GM19035 (cell line): Measurements from ENCODE around the gene PRKCA.
"Not testable (repeated sequence)": the region's sequence is repeated elsewhere in the genome, so short reads cannot be mapped to it uniquely, and the experiment has no call there.

Experiments used
- ATAC-seq: cut with Tn5 transposase; IDR thresholded peaks from one replicate; pipeline ENCODE4 v1.9.1; 2021; ENCODE audit not compliant: unreplicated experiment

The PRKCA gene

DNA sequence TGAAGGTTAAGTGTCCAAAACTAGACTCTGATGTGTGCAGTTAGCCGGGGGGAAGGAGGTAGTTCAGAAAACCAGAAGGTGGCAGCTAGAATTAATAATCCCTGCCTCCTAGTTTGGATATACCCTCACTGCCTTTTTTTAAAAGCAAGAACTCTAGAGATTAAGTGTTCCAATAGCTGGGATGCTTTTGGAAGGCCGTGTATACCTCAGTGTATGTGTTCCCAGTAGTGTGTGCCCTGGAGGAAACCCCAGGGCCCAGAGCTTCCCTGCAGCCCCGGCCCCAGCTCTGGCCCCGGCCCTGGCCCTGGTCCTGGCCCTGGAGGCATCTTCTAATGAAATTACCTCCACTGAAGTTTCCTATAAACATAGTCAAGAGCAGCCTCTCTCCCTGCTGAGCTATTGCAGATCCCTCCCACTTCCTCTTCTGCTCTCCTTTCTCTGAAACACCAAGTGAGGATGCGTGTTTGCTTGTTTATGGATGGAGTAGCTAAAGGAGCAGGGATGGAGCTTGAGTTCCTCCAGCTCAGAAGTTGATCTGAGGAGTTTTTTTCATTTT is 130.7 kb downstream of the PRKCA start:
- ATAC-seq = no peak

DNA sequence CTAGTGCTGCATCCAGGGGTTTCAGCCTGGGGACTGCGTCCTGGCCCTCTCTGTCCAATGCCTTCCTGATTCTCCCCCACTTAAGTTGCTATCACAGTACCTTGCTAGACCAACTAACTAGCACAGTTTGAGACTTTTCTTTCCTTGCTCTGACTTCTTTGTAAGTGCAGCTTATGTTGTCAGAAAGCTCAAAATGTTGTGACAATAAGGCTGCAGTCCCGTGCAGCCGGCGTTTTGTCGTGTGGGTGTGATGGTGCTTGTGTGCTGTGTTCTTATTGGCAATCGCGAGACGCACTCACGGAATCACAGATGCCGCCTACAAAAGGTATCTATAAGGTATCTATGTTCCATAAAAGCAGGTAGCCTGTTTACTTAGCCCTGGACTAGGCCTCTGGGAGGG is 132.8 kb downstream of the PRKCA start:
- ATAC-seq = no peak

DNA sequence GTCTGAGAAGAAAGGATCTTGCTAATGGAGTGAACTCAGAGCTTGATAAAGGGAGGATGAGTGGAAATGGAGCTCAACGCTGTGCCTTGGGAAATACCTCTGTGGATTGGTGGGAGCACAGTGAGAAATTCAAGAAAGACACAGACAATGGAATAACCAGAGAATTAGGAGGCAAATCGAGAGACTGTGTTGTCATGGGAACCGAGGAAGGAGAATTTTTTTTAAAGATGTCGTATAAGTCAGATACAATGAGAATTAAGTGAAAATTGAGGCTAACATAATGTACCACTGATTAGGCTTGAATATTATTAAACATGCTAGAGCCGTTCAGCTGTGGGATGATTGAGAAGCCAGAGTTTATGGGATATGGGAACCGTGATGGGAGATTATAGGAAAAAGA is 134.2 kb downstream of the PRKCA start:
- no peak for ATAC-seq

DNA sequence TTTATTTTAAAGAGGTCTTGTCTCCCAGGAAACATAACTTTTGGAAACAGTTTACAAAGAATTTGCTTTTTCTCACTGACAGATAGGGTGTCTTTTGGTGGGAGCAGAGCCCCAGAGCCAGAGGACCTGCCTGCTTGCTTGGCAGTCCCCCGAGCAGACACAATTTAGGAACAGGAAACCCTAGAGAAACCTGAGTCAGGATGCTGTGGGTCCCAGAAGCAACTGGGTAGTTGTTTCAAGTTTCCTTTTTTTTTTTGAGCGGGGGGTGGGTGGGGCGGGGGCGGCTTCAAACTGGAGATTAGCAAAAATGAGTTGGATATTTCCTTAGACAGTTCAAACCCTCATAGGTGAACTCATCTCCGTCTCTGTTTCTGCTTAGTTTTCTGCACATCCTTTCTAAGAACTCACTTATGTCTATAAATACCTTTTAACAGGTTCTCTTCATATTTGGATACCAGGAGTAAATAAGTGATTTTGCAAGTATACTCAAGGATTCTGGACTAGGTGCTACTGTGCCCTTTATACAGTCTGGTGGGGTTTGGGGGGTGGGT is 135.1 kb downstream of the PRKCA start:
- ATAC-seq = no peak

DNA sequence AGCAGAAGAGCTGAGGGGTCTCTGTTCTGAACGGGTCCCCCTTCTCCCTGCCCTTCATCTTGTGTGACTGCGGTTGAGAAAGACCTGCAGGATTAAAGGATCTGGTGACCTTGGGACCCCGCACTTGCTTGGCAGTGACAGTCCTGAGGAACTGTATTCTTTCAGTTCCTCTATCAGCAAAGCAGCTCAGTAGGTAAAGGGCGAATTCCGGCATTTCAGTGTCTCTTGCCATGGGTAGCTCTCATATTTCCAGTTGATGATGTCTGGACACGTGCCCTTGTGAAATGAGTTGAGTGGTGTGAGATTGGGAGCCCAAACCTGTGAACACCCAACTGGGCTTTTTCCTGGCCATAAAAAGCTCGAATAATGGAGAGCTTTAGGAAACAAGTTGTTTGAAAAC is 135.7 kb downstream of the PRKCA start:
- ATAC-seq = no peak

DNA sequence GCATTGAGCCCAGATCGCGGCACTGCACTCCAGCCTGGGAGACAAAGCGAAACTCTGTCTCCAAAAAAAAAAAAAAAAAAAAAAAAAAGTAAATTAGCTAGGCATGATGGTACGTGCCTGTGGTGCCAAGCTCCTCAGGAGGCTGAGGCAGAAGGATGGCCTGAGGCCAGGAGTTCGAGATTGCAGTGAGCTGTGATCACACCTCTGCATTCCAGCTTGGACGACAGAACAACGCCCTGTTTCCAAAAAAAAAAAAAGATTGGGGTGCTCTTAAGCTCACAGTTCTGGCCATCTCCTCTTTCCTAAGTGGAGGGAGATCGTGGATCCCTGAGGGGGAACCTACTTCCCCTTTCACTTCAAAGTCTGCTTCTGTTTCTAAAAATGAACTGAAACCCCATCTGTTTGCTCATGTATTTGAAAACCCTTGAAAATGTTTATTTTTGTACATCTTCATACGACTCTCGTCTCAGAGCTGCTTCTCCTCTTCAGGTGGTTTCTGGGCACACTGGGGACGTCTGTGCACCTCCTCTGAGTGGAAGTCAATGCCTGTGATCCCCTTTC is 138.8 kb downstream of the PRKCA start:
- ATAC-seq = peak; percentile 64

DNA sequence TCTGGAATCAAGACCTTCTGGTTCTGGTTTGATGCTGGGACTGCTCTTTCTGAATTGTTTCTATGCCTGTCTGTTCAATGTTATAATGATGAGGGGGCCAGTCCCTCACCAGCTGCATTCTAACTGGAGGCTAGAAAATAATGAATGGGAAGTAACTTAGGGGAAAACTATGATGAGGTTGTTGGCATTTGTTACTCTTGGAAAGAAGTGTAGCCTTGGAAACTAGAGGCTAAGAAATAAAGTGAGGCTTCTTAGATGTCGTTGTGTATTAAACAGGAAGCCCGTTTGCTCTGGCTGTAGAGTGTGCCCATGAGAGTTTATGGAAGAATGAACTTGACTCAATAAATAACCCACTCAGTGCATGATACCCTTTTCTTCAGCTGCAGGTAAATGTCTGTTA is 140.8 kb downstream of the PRKCA start:
- ATAC-seq = no peak

DNA sequence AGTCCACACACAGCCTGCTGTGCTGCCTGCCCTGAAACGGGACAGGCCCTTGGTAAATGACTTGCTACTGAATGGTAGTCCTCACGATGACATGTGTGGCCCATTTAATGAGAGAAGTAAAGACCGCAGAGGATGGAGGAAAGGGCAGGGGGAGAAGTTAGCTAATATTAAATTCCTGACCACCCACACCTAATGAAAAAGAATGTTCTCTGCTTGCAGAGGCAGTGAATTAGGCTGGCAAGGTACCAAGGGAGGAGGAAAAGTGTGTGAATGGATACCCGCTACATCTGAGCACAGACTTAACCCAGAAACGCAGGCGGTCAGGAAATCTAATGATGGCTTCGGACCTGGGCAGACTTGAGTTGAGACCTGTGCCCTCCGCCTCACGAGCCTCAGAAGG is 141.2 kb downstream of the PRKCA start:
- no peak for ATAC-seq

DNA sequence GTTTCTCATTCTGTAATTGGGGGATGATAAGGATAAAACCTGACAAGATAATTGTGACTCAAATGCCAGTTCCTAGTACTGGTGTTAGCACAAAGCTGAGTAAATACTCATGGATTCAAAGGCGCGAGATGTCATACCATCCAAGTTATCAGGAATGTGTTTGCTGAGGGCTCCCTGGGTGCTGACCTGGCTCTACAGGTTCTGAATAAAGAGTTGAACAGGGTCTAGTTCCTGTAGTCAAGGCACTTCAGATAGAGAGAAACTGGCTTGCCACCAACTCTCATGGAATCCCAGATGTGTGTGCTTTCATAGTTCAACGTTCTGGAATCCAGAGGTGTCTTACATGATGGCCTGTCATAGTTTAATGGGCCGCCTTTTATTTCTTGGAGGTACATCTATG is 141.6 kb downstream of the PRKCA start:
- no peak for ATAC-seq

DNA sequence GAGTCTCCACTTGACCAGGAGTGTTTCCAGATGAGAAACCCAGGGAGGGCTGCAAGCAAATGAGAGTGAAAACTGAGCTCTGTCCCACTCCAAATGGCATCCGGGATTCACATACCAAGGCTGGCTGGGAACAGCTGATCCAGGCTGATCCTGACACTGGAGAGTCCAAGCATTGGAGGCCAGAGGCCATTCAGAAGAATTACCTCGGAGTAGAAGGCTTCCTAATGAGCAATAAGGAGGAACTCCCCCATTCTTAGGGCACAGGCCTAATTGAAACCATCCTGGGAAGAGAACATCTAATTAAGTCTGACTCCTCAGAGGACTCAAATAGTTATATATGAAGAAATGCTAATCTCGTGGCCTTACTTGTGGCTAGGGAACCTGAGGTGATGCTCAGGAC is 142.8 kb downstream of the PRKCA start:
- ATAC-seq = no peak

DNA sequence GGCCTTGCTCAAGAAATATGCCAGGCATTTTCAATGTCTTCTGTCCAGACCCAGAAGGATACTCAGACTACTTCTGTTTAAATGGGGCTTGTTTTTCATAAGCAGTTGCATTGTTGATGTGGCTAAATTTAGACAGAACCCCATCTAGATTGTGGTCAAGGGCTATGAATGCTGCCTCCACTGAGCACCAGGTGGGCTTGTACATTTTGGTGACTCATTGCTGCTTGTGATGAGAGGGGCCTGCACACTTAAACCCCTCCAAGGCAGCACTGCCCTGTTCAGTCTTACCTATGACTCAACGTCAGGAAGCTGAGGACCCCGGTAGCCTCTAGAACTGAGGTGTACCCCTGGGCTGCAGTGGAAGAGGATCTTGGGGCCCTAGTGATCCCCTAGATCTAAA is 144.0 kb downstream of the PRKCA start:
- ATAC-seq = no peak

DNA sequence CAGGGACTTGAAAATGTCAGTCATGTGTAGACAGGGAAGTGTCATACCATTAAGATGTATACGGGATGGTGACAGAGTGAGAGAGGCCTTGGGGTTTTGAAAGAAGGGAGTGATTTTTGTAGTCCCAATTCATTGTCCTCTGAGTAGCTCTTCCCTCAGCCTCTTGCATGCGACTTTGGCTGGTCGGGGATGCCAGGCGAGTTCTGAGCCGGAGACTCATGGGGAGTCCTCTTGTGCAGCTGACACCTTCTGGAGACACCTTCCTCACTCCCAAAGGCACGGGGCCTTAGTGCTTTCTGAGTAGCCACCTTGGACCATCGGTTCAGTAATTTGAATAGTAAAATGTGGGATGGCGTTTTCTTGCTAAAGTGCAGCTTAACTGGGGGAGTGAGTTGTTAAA is 144.7 kb downstream of the PRKCA start:
- ATAC-seq = no peak

DNA sequence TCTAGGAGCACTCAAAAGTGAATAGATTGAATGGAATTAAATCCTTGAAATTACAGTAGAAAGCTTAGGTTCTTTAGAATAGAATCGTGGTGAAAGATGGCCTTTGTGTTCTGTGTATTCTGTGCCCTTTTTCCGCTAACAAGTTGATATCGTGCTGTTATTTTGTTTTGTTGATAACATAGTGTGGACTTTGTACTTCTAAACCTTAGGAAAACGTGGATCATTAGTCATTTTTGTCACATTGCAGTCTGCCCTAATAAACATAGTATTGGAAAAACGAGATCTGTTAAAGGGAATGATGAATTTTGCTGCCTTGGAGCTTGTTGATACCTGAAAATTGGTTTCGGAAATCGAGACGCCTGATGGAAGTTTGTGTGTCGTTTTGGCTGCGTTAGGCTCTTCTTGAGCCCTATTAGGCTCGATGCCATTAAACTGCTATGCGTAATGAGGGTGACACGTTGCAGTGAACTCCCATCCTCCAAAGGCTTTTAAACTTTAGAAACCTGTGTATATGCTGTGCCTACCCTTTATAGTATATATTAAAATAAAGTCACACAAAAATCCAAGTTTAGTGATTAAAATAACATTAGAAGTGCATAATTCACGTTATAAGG is 145.7 kb downstream of the PRKCA start:
- no peak for ATAC-seq

DNA sequence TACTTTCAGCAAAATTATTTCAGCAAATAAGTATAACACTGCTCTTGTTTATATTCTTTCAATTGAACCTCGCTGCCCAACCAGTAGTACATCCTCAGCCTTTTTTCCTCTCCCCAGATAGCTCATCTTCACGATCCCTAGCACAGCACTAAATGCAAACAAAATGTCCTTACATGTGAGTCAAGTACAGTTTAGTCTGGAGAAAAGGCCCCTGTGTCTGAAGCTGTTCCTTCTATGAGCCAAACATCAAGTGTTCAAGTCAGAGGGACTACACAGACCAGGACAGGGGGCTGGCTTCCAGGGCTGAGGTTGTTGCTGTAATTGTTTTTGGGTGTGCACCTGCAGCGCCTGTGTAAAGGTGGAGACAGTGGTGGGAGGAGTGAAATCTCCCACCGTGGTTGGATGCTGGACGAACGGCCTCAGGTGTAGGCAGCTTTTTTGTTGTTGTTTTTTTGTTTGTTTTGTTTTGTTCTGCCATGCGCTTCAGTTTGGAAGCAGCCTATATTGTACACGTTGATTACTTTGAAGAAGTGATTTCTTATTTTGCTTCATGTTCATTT is 147.1 kb downstream of the PRKCA start:
- ATAC-seq = no peak

DNA sequence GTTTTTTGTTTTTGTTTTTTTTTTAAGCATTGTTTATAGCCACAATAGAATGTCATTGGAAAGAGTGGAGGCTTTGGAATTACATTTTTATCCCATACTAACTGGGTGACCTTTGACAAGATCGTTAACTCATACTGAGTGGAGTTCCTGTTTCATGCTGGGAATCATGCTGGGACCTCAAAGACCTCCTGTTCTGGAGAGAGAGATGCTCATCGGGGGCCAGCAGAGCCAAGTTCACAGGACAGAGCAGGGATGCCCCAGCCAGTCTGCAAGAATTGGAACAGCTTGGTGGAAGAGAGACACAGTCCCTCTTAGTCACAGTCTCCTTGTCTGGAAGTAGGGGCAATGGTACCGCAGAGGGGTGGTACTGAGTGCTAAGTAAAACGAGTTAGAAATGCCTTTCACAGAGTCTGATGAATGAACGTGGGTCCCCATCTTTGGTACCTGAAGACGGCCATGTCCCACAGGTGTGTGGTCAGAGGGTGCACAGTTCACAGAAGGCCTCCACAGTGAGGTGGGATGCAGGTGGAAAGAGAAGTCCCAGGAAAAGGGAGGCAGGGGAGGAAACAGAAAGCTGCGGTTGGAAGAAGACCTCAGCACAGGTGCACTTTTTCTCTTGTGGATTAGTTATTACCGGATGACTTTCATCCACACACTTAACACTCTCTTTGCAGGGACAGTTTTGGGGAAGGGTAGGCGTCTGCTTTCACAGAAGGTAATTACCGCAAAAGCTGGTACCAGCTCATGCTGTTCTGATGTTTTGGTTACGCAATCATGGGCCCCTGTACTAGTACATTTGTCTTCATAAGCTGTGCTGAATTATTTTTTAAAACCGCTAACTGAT is 147.8 kb downstream of the PRKCA start:
- no peak for ATAC-seq

DNA sequence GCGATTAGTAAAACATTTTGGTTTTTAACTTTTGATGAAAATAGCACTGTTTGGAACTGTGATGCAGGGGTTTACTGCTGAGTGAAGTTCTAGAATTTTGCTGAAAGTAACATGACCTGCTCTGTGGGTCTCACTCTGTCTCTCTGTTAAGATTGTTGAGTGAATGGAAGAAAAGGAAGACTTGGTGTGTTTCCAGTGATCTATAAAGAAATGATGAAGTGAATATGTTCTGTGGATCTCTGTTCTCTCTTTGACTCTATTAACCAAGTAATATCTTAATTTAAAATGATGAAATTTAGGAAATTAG is 148.4 kb downstream of the PRKCA start:
- no peak for ATAC-seq

DNA sequence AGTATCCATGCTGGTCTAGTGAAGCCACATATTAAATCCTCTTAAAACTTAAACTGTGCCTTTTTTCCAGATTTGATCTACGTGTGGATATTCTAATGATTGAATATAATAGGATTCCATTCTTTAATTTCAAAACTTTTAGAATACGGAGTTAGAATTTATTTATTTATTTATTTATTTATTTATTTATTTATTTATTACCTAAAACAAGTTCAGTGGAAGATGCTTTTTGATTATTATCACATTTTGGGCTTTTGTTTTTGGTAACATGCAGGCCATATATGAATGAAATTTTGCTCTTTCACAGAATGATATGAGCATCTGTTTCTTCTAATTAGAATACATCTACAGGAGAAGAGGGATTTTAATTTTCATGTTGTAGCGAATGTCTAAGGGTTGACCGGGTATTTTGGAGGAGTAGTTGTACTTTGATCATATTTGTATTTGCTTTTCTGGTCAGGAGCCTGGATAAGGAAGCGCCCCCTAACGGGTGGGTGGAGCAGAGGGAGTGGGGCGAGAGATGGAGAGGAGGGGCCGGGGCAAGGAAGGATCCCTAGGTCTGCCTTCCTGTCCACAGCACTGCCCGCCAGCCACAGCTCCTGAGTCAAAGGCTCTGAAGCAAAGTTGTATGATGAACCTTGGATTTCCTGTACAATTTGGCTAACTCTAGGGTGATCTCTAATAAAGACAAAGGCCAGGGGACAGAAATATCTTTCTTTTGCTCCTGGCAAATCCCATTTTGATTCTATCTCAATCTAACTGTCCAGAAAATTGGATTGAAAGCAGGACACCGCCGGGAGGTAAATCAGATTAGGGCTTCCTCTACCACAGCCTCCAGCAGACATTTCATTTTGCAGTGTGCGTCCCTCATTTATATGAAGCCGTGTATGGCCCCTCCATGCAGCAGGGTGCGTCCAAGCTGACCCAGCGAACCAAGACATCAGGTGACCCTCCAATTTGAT is 149.1 kb downstream of the PRKCA start:
- ATAC-seq = no peak

DNA sequence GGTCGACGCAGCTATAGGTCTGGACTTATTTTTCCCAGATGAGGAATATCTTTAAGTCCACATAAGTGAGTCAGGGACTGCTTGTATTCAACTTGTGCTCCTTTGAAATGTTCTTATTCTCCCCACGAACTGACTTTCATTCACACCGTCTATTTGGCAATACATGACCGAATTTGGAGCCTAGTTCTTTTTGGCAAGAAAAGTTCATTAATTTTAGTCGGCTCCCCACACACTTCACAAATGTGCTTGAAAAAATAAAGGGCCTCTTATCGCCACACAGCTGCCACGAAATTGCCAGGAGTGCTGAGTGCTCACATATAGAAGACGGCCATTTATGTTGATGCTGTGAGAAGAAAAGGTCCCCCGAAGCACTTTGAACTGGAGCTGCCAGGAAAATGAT is 152.6 kb downstream of the PRKCA start:
- no peak for ATAC-seq

DNA sequence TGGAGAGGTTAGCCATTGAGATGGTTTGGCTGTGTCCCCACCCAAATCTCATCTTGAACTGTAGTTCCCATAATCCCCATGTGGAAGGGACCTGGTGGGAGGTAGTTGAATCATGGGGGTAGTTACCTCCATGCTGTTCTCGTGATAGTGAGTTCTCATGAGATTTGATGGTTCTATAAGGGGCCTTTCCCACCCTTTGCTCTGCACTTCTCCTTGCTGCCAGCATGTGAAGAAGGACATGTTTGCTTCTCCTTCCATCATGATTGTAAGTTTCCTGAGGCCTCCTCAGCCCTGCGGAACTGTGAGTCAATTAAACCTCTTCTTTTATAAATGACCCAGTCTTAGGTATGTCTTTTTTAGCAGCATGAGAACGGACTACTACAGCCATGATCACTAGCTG is 155.1 kb downstream of the PRKCA start:
- ATAC-seq = not testable (repeated sequence)

DNA sequence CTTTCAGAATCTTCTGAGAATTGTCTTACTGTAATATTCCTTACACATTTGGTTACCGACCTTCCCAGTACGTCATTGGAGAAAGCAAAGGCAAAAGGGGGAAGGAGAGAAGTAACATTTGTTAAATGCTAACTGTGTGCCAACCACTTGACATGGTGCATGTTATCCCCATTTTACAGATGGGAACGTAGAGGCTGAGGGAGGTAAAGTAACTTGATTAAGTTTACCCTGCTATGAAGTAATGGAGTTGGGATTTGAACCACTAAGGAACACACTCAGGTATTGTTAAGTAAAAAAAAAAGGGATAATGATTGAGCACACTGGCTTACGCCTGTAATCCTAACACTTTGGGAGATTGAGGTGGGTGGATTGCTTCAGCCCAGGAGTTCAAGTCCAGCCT is 156.4 kb downstream of the PRKCA start:
- ATAC-seq = no peak
